NCI-H2227 (cell line): ENCODE measurements around the gene MCTP1.

Source experiments
- DNase-seq: peaks from one replicate; lab custom pipeline; 2025; ENCODE audit not compliant: unreplicated experiment; lab: John Stamatoyannopoulos, UW

Gene MCTP1

DNA sequence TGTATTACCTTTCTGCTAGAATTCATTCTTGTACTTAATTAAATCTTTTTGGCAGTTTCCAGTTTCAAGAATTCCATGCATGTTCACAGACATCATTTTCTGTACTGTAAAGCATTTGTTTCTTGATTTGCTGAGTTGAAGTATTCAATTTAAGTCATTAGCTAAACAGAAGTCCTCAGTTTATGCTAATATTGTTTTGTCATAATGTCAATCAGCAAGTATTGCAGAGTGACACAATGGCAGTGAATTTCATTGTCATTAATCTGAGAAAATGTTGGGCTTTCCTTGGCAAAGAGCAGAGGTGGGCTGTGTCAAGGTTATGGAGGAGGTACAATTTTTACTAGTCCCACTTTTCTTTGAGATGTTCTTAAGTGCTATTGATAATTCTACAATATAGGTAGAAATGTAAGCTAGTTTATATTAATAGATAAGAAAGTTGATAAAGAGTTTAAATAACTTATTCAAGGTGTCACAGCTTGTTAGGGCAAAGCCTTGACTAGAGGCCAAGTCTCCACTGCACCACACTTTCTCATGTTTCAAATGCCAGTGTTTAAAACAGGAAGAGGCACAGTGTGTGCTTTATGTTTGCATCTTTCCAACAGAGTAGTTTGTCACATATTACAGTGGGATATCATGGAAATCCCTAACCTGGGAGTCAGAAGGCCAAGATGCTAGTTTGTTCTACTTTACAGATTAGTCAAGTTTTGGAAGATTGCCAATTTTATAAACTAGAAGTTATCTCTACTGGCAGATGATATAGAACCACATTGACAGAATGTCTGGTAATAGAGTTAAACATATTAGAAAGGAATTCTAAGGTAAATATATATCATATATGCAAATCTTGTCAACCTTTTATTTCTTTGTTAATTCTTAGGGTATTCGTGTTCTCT is 610.2 kb downstream of the MCTP1 start:
- no peak for DNase-seq

DNA sequence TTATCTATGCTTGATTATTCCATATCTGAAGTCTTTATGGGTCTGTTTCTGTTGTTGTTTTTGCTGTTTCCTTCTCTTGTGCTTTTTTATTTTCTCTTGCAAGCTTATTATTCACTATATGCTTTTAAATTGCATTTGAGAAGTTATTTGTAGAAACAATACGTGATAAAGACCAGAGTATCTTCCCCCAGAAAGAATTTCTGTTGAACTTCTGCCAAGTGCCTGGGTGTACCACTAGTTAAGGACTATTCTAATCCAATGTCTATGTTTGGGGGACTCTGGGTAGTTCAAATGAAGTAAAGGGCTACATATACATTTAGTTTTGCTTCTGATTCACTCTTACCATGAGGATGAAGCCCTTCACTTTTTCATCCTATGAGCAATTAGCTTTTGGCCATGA is 612.1 kb downstream of the MCTP1 start:
- no peak for DNase-seq

DNA sequence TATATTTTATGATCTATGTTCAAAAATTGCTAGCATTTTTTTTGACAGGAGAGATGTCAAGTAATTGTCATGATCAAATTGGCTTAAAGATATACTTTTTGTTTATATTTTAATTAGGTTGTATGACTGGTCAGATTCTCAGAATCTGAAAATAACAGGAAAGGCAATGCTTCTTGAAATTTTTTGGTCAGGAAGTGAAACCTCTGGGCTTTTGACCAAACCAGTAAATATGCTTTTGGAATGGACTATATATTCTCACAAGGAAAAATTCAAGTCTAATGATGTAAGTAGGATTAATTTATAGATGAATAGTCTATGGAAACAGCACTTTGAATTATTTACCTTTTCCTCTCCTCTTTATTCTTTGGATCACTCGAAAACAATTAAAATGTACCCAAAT is 614.2 kb downstream of the MCTP1 start:
- no peak for DNase-seq

DNA sequence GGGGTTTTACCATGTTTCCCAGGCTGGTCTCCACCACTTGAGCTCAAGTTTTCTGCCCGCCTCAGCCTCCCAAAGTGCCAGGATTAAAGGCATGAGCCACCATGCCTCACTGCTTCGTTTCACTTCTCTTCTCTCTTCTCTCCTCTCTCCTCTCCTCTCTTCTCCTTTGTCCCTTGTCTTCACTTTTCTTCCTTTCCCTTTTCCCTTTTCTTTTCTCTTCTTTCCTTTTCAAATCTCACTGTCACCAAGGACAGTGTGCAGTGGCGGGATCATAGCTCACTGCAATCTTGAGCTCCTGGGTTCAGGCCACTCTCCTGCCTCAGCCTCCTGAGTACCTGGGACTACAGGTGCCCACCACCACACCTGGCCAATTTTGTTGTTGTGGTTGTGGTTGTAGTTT is 617.0 kb downstream of the MCTP1 start:
- DNase-seq, result no peak

DNA sequence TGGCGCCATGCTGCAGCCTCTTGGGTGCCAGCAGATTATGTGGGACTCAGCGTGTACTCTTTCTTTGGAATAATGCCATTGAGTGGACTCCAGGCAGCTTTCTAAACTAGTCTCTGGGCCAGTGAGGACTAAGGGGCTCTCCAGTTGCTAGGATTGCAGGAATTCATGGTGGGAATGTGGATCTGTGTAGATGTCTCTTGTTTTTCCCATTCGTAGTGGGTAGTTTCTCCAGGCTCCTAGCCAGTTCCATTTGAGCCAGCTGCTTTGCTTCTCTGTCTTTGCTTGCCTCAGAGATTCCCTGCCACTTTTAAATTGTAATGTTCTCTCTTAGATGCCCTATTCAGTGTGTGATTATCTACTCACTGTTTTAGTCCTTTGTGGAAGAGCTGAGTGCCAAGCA is 623.8 kb downstream of the MCTP1 start:
- no peak for DNase-seq

DNA sequence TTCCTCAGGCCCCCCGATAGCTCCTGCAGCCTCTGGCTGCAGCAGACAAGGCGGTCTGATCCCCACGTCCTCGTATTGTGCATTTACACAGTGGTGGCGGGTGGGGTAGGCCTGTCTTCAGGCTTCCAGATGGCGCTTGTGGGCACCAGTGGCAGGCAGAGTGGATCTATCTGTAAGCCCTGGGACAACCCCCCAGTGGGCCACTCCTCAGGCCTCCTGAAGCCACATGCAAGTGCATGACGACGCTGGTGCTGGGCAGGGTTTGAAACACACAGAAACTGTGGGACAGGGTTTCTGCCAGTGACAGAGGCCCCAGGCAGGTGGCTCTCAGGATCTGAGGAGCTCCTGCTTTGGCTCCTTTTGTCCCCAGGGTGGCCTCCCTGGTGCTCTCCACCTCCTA is 624.4 kb downstream of the MCTP1 start:
- DNase-seq, result no peak

DNA sequence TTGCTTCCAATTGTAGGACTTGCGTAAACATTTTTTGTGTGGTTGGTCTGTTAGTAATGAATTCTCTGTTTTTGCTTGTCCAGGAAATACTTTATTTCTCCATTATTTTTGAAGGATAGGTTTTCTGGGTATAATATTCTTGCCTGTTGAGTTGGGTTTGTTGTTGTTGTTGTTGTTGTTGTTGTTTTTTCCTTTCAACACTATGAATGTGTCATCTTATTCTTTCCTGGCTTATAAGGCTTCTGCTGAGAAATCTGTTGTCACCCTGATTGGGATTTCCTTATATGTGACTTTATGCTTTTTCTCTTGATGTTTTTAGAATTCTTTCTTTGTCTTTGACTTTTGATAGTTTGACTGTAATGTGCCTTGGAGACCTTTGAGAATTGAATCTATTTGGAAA is 626.6 kb downstream of the MCTP1 start:
- no peak for DNase-seq
